ENCODE results near the gene CPNE5.

Gene CPNE5

GRCh38 chr6:36695414-36695813, 143.8 kb downstream of the CPNE5 start:
- no peak for DNase-seq

GRCh38 chr6:36694616-36695015, 144.6 kb downstream of the CPNE5 start:
- no peak for DNase-seq

- DNase-seq = no peak
Measured at GRCh38 chr6:36692861-36693702, 146.2 kb downstream of the CPNE5 start.

- DNase-seq = peak; percentile 55
Measured at GRCh38 chr6:36692220-36692619, 147.0 kb downstream of the CPNE5 start.

- no peak for DNase-seq
Measured at GRCh38 chr6:36691612-36692011, 147.6 kb downstream of the CPNE5 start.

DNA sequence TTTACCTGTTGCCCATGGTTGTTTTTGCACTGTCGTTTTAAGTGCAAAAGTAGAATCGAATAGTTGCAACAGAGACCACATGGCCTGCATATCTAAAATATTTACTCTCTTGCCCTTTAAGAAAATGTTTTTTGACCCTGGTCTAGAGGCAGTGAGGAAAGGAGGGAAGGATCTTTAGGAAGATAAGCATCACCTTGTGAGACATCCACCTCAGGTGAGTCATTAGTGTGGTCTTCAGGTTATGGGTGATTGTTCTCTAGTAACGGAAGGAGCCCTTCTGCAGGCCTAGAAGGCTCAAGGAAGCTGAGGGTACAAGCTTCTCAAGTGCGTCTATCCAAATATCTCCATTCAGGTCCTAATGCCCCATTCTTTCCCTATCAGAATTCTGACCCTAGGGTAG, 148.2 kb downstream of the CPNE5 start:
- no peak for DNase-seq
